Mesenteric fat pad (tissue), 1 donor: ENCODE results near the gene RAB5A. TPM values are rescaled to one million over a fixed set of nuclear protein-coding genes. Genes with fewer than 3 reads are reported as not detected.
"Not testable (repeated sequence)": the region's sequence is repeated elsewhere in the genome, so short reads cannot be mapped to it uniquely, and the experiment has no call there.

Experiments used
- DNase-seq: peaks from one replicate; pipeline ENCODE4 v3.0.0-alpha.2; 2020; ENCODE audit warnings: low spot score
- total RNA-seq: library from RNA; stranded (reverse); fragmentation: NEBNext Ultra II Directional; extraction: Animal tissue kit (Norgen Biotek cat#: 25700); gene quantifications from one replicate; pipeline ENCODE4 v1.2.1, GENCODE V29; 2021
- donor health status: DM: yes; HTN: yes; CAD: no.

Gene RAB5A
- total RNA-seq, 1 donor from 2014 or later = 70.3 TPM

- no peak for DNase-seq
Observed at GRCh38 chr3:20023623-20024405, 76.9 kb downstream of the RAB5A start.

- no peak for DNase-seq
Observed at GRCh38 chr3:20027136-20027535, 80.2 kb downstream of the RAB5A start.

GRCh38 chr3:20028905-20029331, 82.0 kb downstream of the RAB5A start:
- no peak for DNase-seq

GRCh38 chr3:20031939-20032338, 85.0 kb downstream of the RAB5A start:
- DNase-seq = not testable (repeated sequence)

Other genes with a start within 250 kb of the RAB5A start
- gene EFHB, start 12.9 kb upstream of the RAB5A start, total RNA-seq = 1.3 TPM
- gene PP2D1, start 65.2 kb downstream of the RAB5A start, total RNA-seq = not detected
- gene KAT2B, start 93.3 kb downstream of the RAB5A start, total RNA-seq = 35.2 TPM
- gene SGO1, start 239.1 kb downstream of the RAB5A start, total RNA-seq = 0.32 TPM